Lower leg skin (tissue), 3 donors: ENCODE measurements around the gene MLC1.

Source experiments
- CTCF ChIP-seq, 3 donors: fragments of 450-650 bp; IDR thresholded peaks; one replicate each; pipeline ENCODE4 v1.5.1; 2016; ENCODE audit warnings: antibody characterized with exemption in 3 of 3, mild to moderate bottlenecking in 3 of 3, moderate library complexity in 2 of 3
- POLR2A ChIP-seq, 2 donors: fragments of 450-650 bp; IDR thresholded peaks; one replicate each; pipeline ENCODE4 v1.6.1; 2016 to 2017; ENCODE audit warnings: antibody characterized with exemption in 2 of 2, mild to moderate bottlenecking in 1 of 2, moderate library complexity in 1 of 2

GRCh38 chr22:50129121-50129736, 44.0 kb upstream of the MLC1 start:
- TF ChIP-seq CTCF (IDR thresholded peaks at IDR 0.05) (no peak), POLR2A (IDR thresholded peaks at IDR 0.05) (no peak)
